GM08714 (cell line): ENCODE results near the gene ZNF438.

Experiments used
- H3K4me3 ChIP-seq: fragments of 200-500 bp; sonication (Bioruptor generic); 2 replicates; pipeline ENCODE4 v1.5.1; 2014; ENCODE audit warnings: mild to moderate bottlenecking, low read length, inconsistent platforms
- ZNF274 ChIP-seq: IDR thresholded peaks from 2 replicates; pipeline ENCODE4 v1.6.1; 2012; ENCODE audit warnings: mild to moderate bottlenecking, low read depth, low read length

ZNF438 gene

GRCh38 chr10:31011665-31012022, 20.0 kb downstream of the ZNF438 start:
- no peak overlapping the region for H3K4me3 ChIP-seq
- TF ChIP-seq ZNF274 = no peak

- TF ChIP-seq ZNF274 = no peak
- no peak overlapping the region for H3K4me3 ChIP-seq
Measured at GRCh38 chr10:31011017-31011664, 20.5 kb downstream of the ZNF438 start.

DNA sequence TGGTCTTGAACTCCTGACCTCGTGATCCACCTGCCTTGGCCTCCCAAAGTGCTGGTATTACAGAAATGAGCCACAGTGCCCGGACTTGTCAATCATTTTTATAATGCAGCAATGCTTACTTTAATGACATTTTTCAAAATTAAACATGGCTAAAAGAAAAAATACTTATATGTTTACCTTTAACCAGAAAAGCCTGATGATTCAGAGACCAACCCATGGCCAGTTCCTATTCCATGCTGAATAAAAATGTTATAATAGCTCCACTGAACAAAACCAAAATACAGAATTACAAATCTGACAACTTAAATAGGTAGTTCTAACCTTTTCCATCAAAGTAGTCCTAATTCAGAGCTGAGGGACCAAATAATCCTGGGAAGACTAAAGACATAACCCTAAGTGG, 21.6 kb downstream of the ZNF438 start:
- no peak overlapping the region for H3K4me3 ChIP-seq
- no peak for TF ChIP-seq ZNF274

DNA sequence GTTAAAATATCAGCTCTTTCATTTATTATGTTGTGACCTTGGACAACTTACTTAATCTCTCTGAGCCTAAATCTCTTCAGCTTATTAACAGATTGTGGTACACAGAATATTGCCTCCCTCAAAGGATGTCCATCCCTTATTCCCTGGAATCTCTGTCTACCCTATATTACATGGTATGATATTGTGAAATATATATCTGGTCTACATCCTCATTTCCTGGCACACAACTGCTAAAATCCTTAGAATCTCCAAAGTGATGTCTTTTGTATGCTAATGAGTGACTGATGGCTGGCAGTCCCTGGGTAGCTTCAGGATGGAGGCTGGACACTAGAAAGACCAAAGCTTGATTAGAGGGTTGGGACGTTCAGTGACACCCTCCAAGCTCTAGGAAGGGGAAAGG, 25.8 kb downstream of the ZNF438 start:
- no peak for TF ChIP-seq ZNF274
- no peak overlapping the region for H3K4me3 ChIP-seq

DNA sequence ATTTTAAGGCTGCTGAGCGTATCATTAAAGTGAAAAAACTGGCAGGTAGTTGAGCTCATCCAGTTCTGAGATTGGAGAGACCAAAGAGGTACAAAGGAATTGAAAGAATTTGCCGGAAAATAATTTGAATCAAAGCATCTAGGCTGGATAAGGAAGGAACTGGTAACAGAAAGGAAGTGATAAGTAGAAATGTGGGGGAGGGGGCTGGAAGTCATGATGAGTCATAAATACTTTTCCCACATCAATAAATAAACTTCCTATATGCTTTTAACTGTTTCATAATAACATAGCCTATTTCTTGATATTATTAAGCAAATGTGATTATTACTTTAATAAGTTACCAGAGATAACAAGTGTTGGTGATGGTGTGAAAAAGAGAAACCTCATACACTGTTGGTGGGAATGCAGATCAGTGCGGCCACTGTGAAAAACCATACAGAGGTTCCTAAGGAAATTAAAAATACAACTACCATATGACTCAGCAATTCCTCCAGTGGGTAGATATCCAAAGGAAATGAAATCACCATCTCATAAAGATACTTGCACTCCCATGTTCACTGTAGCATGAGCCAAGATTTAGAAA, 27.0 kb downstream of the ZNF438 start:
- H3K4me3 ChIP-seq = no peak overlapping the region

GRCh38 chr10:31001740-31002139, 29.9 kb downstream of the ZNF438 start:
- TF ChIP-seq ZNF274 = no peak
- no peak overlapping the region for H3K4me3 ChIP-seq

More for the DNA sequence above, 27.0 kb downstream of the ZNF438 start:
- no peak for TF ChIP-seq ZNF274

GRCh38 chr10:31000867-31001266, 30.8 kb downstream of the ZNF438 start:
- no peak for TF ChIP-seq ZNF274

DNA sequence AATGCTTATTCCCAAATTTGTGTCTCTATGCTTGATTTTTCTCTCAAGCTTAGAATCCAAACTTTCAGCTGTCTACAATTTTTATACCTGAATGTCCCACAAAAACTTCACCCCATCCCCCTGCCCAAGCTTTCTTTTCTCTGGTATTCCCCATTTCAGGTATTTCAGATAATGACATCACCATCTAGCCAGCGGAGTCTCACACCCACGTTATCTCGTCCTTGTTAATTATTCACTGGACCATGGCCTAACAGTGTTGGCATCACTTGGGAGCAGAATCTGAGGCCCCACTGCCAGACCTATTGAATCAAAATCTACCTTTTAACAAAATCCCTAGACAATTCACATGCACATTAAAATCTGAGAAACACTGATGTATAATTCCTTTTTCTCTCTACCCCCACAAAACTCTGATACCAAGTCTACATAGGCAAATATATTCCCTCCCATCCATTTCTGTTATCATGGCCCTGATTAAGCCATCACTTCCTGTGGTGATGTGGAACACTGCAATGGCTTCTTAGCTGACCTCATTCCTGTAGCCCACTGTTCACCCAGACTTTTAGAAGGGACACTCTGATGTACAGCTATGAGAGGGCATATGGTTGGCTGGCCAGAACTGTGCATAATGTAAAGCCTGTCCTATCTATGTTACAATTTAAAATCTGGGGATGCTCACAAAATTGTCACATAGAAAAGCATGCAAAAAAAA, 31.4 kb downstream of the ZNF438 start:
- no peak overlapping the region for H3K4me3 ChIP-seq
- no peak for TF ChIP-seq ZNF274

More at GRCh38 chr10:31000867-31001266, 30.8 kb downstream of the ZNF438 start:
- no peak overlapping the region for H3K4me3 ChIP-seq

DNA sequence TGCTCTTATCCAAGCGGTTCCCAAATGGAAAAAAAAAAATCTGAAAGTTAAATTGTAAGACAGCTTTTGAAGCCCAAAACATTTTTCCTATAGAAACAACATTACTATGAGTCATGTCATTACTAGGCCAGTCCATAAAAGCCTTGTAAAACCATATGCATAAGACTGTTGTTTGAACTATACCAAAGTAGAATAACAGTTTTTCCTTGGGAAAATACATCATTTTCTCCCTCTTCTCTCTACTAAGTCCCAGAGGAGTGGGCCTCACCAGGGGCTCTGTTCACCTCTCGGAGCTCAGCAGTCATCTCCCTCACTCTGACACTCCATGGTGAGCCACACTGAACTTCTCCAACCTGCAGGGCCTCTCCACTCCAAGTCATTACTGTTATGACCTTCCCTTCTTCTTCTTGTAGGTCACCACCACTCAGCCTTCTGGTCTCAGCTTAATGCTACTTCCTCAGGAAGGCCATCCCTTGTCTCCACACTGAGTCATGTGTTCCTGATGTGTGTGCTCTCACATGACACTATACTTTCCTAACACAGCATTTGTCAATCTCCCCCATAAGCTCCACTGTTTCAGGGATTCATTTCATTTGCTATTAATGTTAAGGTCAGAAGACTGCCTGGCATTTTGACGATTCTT, 32.5 kb downstream of the ZNF438 start:
- H3K4me3 ChIP-seq = no peak overlapping the region
- no peak for TF ChIP-seq ZNF274

DNA sequence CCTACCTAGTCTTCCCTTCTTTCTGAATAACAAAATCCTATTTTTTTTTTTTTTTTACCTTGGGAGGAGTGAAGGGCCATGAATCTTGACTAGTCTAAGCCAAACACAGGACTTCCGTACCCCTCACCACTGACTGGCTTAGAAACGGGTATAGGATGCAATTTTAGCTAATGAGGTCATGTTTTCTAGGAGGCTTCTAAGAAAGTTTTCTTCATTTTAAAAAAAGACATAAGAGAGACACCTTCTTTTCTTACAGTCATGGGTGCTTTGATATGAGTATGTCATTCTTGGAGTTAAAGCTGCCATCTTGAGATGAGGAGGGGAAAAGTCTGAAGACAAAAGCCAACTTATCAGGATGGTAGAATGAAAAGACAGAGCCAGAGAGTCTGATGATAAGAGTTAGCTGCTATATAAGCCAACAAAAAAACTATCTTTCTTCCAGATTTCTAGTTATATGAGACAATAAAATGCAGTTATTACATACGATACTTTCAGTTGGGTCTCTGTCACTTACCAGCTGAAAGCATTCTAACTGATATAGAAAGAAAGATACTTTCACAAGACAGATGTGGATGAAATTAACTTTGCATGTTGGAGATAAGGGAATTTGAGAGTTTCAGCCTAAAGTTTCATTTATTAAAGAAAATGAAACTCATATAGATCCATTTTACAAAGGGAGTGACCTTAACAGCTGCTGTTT, 34.0 kb downstream of the ZNF438 start:
- H3K4me3 ChIP-seq = no peak overlapping the region
- no peak for TF ChIP-seq ZNF274

GRCh38 chr10:30996481-30997005, 35.1 kb downstream of the ZNF438 start:
- TF ChIP-seq ZNF274 = no peak

GRCh38 chr10:30995081-30995770, 36.4 kb downstream of the ZNF438 start:
- TF ChIP-seq ZNF274 = no peak
- no peak overlapping the region for H3K4me3 ChIP-seq

More at GRCh38 chr10:30996481-30997005, 35.1 kb downstream of the ZNF438 start:
- no peak overlapping the region for H3K4me3 ChIP-seq

DNA sequence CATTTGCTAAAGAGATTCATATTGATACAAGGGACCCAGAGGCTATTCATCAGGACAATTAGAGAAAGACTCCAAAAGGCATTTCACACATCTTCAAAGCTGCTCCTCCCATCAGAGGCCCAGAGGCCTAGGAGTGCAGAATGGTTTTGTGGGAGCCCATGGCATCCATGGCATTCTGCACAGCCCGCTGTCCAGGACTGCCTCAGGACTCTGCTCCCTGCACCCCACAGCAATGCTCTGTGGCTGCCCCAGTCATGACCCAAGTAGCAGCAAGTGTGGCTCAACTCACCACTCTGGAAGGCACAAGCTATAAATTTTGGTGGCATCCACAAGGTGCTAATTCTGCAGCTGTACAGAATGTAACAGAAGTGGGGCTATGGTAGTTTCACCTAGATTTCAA, 38.5 kb downstream of the ZNF438 start:
- no peak for TF ChIP-seq ZNF274
- no peak overlapping the region for H3K4me3 ChIP-seq
